WI38 (cell line): ENCODE data around the gene PHACTR4.

Experiments used
- H3K4me3 ChIP-seq: 2 replicates; pipeline ENCODE4 v1.5.1; 2011; ENCODE audit warnings: low read depth, mild to moderate bottlenecking, control low read depth, low read length
- TF ChIP-seq, protein P1 (sequence below): IDR thresholded peaks from 2 replicates; pipeline ENCODE4 v1.5.1; 2012; ENCODE audit warnings: low read depth, mild to moderate bottlenecking, control low read depth, low read length

PHACTR4 gene

DNA sequence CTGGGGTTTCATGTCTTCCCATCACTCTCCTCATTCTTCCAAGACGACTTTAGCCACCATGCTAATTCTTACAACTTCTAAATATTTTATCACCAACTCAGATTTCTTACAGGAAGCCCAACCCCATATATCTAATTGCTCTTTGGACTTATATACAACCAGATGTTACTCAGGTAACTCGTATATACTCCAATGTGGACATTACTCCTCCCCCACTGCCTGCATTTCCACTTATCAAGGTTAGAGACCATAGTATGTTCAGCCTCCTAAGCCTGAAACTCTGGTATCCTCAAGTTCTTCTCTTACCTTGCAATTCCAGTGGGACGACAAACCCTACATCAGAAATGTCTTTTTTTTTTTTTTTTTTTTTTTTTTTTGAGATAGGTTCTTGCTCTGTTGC lies 133.6 kb downstream of the PHACTR4 start:
- H3K4me3 ChIP-seq, result no peak overlapping the region

DNA sequence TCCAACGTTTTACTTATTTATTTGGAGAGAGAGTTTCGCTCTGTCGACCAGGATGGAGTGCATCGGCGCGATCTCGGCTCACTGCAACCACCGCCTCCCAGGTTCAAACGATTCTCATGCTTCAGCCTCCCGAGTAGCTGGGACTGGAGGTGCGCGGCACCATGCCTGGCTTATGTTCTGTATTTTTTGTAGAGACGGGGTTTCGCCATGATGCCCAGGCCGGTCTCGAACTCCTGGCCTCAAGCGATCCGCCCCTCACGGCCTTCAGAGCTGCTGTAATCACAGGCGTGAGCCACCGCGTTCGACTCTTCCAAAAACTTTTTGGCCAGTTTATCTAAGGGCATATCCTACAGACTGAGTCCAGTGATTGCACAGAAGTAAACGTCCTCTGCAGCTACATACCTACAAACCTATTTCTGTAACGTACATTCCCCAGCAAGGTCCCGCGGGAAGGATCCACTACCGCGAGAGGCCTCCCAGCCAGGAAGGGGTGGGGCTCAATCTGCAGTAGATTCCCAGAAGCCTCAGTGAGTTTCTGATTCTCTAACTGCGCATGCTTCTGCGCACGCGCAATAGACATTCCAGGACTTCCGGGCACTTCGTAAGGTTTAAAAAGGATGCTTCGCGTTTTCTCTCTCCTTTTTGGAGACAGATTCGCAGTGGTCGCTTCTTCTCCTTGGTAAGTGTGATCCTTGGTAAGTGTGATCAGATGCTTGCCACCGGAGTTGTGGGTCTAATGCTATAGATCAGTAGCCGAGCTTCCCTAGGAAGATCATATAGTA lies 136.1 kb downstream of the PHACTR4 start, which contains the start of gene RCC1:
Gene RCC1, plus strand, starts transcription at position 638 of the 782 bp plus-strand sequence. CDS start 23,824 bp downstream, outside the sequence.
- peak within 1 kb of the TSS; percentile 70 for H3K4me3 ChIP-seq
- TF ChIP-seq, protein P1, sequence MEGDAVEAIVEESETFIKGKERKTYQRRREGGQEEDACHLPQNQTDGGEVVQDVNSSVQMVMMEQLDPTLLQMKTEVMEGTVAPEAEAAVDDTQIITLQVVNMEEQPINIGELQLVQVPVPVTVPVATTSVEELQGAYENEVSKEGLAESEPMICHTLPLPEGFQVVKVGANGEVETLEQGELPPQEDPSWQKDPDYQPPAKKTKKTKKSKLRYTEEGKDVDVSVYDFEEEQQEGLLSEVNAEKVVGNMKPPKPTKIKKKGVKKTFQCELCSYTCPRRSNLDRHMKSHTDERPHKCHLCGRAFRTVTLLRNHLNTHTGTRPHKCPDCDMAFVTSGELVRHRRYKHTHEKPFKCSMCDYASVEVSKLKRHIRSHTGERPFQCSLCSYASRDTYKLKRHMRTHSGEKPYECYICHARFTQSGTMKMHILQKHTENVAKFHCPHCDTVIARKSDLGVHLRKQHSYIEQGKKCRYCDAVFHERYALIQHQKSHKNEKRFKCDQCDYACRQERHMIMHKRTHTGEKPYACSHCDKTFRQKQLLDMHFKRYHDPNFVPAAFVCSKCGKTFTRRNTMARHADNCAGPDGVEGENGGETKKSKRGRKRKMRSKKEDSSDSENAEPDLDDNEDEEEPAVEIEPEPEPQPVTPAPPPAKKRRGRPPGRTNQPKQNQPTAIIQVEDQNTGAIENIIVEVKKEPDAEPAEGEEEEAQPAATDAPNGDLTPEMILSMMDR, result no peak

More for the DNA sequence above, 133.6 kb downstream of the PHACTR4 start:
- TF ChIP-seq, protein P1, result no peak

DNA sequence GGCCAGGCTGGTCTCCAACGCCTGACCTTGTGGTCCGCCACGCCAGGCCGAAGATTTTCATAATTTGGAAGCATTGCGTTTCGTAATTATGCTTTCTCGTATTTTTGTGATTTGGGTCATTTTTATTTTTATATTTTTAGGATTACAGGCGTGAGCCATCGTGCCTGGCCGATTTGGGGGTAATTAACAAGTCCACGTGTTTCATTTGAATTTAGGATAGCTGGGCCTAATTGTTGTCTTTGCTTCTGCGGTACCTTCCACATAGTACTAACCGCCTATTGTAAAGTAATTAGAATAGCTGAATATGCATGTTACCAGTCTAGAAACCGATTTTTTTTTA lies 137.3 kb downstream of the PHACTR4 start:
- H3K4me3 ChIP-seq, result peak overlapping the region; percentile 70
- TF ChIP-seq, protein P1, result no peak

DNA sequence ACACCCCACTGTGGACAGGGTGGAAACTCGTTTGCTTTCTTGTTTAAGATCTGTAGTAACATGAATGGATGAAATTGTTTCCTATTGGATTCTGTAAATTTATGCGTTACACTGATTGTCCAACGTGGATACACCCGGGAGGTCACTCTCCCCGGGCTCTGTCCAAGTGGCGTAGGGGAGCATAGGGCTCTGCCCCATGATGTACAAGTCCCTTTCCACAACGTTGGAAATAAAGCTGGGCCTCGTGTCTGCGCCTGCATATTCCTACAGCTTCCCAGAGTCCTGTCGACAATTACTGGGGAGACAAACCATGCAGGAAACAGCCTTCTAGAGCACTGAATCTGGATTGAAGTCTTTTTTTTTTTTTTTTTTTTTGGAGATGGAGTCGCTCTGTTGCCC lies 137.7 kb downstream of the PHACTR4 start:
- TF ChIP-seq, protein P1, result no peak
- H3K4me3 ChIP-seq, result peak overlapping the region; percentile 70

DNA sequence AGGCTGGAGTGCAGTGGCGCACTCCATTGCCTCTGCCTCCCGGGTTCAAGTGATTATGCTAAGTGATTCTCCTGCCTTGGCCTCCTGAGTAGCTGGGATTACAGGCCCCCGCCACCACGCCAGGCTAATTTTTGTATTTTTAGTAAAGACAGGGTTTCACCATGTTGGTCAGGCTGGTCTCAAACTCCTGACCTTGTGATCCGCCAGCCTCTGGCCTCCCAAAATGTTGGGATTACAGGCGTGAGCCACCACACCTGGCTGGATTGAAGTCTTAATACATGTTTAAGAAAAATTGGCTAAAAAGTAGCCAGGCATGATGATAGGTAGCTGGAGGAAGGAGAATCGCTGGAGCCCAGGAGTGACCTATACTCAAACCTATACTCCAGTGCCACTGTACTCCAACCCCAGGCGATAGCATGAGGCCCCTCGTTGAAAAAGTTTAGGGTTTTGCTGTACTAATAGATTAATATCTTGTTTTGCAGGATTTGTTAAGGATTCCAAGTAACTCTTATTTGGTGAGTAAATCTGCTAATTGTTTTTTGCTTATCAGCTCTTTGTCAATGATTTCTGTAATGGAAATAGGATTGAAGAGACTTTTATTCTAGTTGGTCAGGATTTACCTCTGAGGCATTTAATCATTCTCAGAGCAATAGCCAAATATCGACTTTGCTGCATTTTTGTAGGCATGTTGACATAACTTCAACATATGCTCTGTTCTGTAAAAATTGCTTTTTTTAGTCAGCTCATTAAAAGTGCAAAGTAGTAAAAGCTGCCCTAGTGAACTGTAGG lies 138.3 kb downstream of the PHACTR4 start:
- TF ChIP-seq, protein P1, result no peak
- H3K4me3 ChIP-seq, result peak overlapping the region; percentile 70

DNA sequence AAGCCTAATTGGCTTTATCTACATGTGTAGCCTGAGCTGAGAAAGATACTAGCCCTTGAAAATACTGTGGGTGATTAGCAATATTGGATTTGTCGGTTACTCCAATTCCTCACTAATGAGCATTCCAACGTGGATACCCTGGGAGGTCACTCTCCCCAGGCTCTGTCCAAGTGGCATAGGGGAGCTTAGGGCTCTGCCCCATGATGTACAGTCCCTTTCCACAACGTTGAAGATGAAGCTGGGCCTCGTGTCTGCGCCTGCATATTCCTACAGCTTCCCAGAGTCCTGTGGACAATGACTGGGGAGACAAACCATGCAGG lies 138.9 kb downstream of the PHACTR4 start:
- TF ChIP-seq, protein P1, result no peak
- H3K4me3 ChIP-seq, result peak overlapping the region; percentile 70

DNA sequence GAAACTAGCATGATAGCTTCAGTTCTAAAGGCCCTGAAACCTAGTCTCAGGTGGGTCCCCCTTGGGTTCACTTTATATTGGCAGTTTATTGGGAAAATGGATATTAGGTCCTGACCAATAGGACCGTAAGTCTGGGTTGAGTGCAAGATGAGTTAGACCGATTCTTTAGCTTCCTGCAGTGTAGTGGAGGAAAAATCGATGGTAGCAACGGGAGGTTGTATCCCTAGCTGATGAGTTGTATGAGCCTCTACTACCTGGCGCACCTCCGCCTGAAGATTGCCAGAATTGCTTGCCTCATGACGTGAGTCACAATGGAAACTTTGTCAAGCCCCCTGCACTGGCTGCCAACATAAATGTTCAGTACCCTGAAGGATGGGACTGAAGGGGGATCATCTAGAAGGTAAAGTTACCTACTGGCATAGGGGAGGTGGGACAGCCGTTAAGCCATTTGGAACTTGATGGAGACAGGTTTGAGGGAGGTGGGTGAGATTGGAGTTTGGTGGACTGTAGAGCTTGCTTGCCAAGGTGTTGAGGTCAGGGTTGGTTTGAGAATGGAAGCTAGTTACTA lies 140.2 kb downstream of the PHACTR4 start:
- TF ChIP-seq, protein P1, result no peak
- peak overlapping the region; percentile 70 for H3K4me3 ChIP-seq
